GM12864 (cell line): ENCODE data around the gene PMEPA1.

Experiments used
- DNase-seq: peaks from one replicate; pipeline ENCODE4 v3.0.0-alpha.2; 2011; ENCODE audit warnings: low read depth
- H3K4me3 ChIP-seq: 2 replicates; pipeline ENCODE4 v1.5.1; 2011; ENCODE audit warnings: mild to moderate bottlenecking, low read depth, low read length, control low read depth
- TF ChIP-seq, protein P1 (sequence below): IDR thresholded peaks from 2 replicates; pipeline ENCODE4 v1.5.1; 2011; ENCODE audit warnings: low read depth, mild to moderate bottlenecking, moderate library complexity, low read length, control low read depth, inconsistent platforms; ENCODE audit errors: missing control alignments

The PMEPA1 gene

DNA sequence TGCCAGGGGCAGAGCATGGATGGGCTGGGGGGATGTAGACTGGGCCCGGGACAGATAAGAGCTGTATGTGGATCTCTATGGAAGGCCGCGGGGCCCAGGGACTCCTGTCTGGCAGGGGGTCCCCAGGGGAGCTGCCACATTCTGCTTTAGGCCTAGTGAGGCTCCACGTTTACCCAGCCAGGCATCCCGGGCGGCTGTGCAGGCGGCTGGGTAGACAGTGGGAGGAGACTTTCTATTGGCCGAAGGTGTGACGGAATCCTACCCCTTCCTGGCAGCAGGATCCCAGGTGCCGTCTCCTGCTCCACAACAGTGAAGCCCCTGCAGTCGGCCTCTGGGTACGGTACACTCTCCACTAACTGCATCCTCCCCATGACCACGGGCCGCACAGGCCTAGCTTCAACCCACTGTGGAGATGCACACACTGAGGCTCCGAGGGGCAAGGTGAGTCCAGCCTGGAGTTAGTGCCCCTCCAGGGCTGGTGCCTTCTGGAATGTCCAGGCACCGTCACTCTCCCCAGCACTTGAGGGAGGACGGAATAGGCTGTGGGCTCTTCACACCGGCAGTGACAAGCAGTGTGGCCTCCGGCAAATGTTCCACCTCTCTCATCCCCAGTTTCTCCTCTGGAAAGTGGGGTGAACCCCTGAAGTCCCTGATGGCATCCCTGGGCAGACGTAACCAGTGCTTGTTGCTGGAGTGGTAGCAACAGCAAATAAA, 52.8 kb downstream of the PMEPA1 start:
- DNase-seq, result no peak
- H3K4me3 ChIP-seq, result no peak overlapping the region
- TF ChIP-seq, protein P1, sequence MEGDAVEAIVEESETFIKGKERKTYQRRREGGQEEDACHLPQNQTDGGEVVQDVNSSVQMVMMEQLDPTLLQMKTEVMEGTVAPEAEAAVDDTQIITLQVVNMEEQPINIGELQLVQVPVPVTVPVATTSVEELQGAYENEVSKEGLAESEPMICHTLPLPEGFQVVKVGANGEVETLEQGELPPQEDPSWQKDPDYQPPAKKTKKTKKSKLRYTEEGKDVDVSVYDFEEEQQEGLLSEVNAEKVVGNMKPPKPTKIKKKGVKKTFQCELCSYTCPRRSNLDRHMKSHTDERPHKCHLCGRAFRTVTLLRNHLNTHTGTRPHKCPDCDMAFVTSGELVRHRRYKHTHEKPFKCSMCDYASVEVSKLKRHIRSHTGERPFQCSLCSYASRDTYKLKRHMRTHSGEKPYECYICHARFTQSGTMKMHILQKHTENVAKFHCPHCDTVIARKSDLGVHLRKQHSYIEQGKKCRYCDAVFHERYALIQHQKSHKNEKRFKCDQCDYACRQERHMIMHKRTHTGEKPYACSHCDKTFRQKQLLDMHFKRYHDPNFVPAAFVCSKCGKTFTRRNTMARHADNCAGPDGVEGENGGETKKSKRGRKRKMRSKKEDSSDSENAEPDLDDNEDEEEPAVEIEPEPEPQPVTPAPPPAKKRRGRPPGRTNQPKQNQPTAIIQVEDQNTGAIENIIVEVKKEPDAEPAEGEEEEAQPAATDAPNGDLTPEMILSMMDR, result no peak

DNA sequence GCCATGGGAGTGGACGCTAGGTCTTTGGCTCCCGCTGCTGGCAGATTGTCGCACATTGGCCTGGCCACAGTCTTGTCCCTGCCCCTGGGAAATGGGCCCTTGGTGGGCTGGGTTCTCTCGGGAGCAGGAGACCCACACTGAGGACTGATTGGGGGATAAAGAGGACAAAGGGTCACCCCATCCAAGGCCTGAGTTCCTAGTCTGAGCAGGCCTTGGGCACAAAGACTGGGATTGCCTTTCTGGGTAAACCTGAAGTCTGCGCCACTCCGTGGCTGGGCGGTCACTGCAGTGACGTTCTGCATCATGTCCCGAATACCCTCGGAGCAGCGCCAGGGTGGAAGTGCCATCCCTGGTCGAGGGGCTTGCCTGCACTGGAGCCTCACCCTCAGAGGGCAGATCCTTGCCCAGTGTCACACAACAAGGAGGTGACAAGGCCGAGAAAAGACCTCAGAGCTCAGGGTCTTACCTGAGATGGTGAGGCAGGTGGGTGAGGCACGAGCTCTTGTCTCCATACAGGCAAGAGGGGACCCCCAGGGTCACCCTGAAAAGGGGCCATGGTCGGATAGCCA, 53.5 kb downstream of the PMEPA1 start:
- DNase-seq, result no peak
- TF ChIP-seq, protein P1, result no peak
- no peak overlapping the region for H3K4me3 ChIP-seq

DNA sequence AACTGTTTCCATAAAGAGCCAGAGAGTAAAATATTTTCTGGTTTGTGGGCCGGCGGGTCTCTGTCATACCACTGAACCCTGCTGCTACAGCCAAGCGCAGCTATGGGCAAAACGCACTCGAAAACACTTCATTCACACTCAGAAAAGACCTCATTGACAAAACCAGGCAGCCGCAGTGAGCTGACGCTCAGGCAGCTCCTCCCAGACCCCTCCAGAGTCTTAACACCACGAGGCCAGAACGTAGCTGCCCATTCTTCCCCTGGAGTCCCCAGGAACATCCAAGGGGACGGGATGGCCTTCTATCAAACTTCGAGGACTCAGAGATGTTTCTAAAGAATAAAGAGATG, 54.0 kb downstream of the PMEPA1 start:
- no peak for DNase-seq
- TF ChIP-seq, protein P1, result no peak
- H3K4me3 ChIP-seq, result no peak overlapping the region

DNA sequence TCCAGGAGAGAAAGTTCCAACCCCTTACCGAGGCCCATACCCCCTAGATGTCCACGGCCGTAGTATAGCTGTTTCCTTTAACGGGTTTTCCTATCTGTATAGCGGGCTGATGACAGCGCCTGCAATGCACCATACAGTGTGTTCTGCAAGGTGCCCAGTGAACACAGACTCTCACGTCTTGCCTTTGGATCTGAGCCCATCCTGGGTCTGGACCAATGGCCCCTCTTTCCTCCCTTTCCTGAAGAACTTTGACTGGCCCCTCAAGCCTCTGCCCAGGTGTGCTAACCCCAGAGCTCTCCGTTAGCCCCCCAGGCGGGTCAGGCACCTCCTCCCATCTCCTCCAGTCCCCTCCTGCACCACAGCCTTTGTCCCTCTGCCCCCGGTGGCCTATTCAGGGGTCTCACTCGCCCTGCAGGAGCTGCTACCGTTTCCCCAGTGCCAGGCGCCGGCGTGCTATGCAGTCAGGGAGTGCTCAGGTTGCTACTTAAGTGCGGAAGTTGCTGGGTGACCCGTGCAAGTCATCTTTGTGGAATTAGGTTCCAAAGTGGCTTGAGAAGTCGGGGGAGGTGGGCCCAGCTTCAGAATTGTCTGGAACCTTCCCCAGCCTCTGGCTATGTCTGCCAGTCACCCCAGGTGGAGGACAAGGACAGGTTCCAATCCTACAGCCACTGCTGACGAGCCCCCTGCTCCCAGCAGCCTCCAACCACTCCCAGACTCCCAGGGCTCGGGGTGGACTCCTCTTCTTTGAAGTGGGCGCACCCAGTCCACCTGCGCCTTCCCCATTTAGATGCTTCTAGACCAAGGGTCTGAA, 54.6 kb downstream of the PMEPA1 start:
- TF ChIP-seq, protein P1, result no peak
- H3K4me3 ChIP-seq, result no peak overlapping the region
- DNase-seq, result no peak

DNA sequence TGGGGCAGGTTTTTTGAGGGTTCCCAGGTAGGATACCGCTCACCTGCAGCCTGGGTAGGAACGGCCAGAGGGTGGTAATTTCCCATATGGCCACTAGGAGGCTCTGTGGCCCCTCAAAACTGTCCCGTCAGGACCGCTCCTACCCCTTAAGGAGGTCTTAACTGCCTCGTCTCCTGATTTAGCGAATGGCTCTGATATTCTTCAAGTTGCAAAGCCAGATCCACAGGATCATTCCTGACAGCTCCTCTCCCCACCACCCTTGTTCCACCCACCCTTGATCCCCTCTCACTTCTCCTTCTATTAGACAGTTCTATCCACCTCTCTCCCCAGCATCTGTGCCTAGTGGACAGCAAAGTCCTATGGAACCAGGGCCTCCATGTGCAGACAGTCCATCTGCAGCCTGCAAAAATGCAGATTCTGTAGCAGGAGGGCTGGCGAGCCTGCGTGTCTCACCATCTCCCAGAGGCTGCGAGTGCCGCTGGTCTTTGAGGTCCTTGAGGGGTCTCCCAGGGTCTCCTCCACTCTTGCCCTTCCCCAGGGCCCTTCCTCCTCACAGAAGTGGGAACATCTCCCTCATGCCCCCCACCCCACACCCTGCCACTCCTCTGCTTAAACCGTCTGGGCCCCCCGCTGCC, 55.3 kb downstream of the PMEPA1 start:
- no peak for DNase-seq
- no peak overlapping the region for H3K4me3 ChIP-seq
- TF ChIP-seq, protein P1, result peak; percentile 97

DNA sequence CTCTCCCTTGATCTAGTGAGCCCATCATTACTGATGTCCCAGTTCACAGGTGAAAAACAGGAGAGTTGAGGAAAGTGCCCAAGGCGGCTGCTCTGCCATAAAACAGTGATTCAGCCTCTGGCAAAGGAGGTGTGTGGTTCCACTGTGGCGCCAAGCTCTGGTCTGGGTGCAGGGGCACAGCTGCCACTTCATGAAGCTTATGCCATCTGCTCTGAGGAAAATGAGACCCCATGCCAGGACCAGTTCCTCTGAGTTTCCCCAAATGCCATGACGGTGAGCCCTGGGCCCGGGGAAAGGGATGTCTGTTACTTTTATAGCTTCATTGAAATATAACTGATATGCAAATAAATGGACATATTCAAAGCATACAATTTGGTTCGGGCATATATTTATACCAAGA, 55.9 kb downstream of the PMEPA1 start:
- TF ChIP-seq, protein P1, result no peak
- no peak for DNase-seq
- no peak overlapping the region for H3K4me3 ChIP-seq
